SKM-1 treated with dmso at 0.1 percent for 144 hours (cell line): ENCODE data around the gene GATA5.

Experiments used
- DNase-seq: peaks from one replicate; lab custom pipeline; 2025; ENCODE audit not compliant: unreplicated experiment; lab: John Stamatoyannopoulos, UW

The GATA5 gene

GRCh38 chr20:62473717-62474603 lies 1.8 kb downstream of the GATA5 start:
- no peak for DNase-seq

GRCh38 chr20:62472941-62473585 lies 2.7 kb downstream of the GATA5 start:
- no peak for DNase-seq

- no peak for DNase-seq
Measured at GRCh38 chr20:62472138-62472940, 3.5 kb downstream of the GATA5 start.

- DNase-seq = no peak
Measured at GRCh38 chr20:62470459-62470858, 5.3 kb downstream of the GATA5 start.

- no peak for DNase-seq
Measured at GRCh38 chr20:62470001-62470400, 5.8 kb downstream of the GATA5 start.

- DNase-seq = no peak
Measured at GRCh38 chr20:62469352-62469751, 6.4 kb downstream of the GATA5 start.

- no peak for DNase-seq
Measured at GRCh38 chr20:62466806-62467537, 8.8 kb downstream of the GATA5 start.

- DNase-seq = no peak
Measured at GRCh38 chr20:62466072-62466760, 9.6 kb downstream of the GATA5 start.

- DNase-seq = no peak
Measured at GRCh38 chr20:62464990-62465389, 10.8 kb downstream of the GATA5 start.

GRCh38 chr20:62464425-62464770 lies 11.4 kb downstream of the GATA5 start:
- DNase-seq = no peak

GRCh38 chr20:62463651-62464424 lies 12.0 kb downstream of the GATA5 start:
- DNase-seq = no peak

GRCh38 chr20:62462976-62463592 lies 12.7 kb downstream of the GATA5 start:
- no peak for DNase-seq

GRCh38 chr20:62461834-62462233 lies 14.0 kb downstream of the GATA5 start:
- DNase-seq = no peak

- no peak for DNase-seq
Measured at GRCh38 chr20:62461157-62461556, 14.6 kb downstream of the GATA5 start.

GRCh38 chr20:62460678-62461077 lies 15.1 kb downstream of the GATA5 start:
- no peak for DNase-seq

GRCh38 chr20:62459488-62459887 lies 16.3 kb downstream of the GATA5 start:
- DNase-seq = no peak

GRCh38 chr20:62458275-62459251 lies 17.2 kb downstream of the GATA5 start:
- DNase-seq = no peak

- no peak for DNase-seq
Measured at GRCh38 chr20:62457831-62458230, 18.0 kb downstream of the GATA5 start.
